Measurements from ENCODE around the gene TRAPPC3. TPM values are rescaled to one million over a fixed set of nuclear protein-coding genes. Genes with fewer than 3 reads are reported as not detected.
A peak's percentile ranks its signal among the peaks of the same experiment; 100 is the strongest.

TRAPPC3 gene
- total RNA-seq, 1 experiment from 2014 or later = 134 TPM

- no peaks in the 10 kb centered on the region for H3K9me3 ChIP-seq (replicated peaks)
- H3K27ac ChIP-seq = no peak overlapping the region
- H3K27me3 ChIP-seq (replicated peaks) = peaks cover 13% of the 10 kb centered on the region
- H3K4me3 ChIP-seq = no peak overlapping the region
- H3K4me1 ChIP-seq (replicated peaks) = peaks cover 18% of the 10 kb centered on the region
- DNase-seq (ENCODE audit: low read depth in 1 of 2, low spot score in 2 of 2) = no peak
- H3K36me3 ChIP-seq = no peaks in the 10 kb centered on the region
Measured at GRCh38 chr1:36122062-36123030, 26.9 kb downstream of the TRAPPC3 start.

- H3K4me3 ChIP-seq = no peak overlapping the region
- H3K4me1 ChIP-seq (replicated peaks) = peaks cover 28% of the 10 kb centered on the region
- peaks cover 5% of the 10 kb centered on the region; the same call in 1 of the 2 replicates for H3K27me3 ChIP-seq (replicated peaks)
- no peaks in the 10 kb centered on the region for H3K36me3 ChIP-seq
- no peak for DNase-seq (ENCODE audit: low read depth in 1 of 2, low spot score in 2 of 2)
- no peak overlapping the region for H3K27ac ChIP-seq
- H3K9me3 ChIP-seq (replicated peaks) = no peaks in the 10 kb centered on the region
Measured at GRCh38 chr1:36119456-36119855, 29.8 kb downstream of the TRAPPC3 start.

- Histone ChIP-seq H3K4me1 (replicated peaks) (peaks cover 29% of the 10 kb centered on the region), H3K4me3 (no peak overlapping the region), H3K36me3 (no peaks in the 10 kb centered on the region), H3K27me3 (replicated peaks) (no peaks in the 10 kb centered on the region), H3K9me3 (replicated peaks) (no peaks in the 10 kb centered on the region), H3K27ac (no peak overlapping the region)
- no peak for DNase-seq (ENCODE audit: low read depth in 1 of 2, low spot score in 2 of 2)
Measured at GRCh38 chr1:36118447-36119204, 30.7 kb downstream of the TRAPPC3 start.

- H3K4me3 ChIP-seq = no peak overlapping the region
- no peak overlapping the region for H3K27ac ChIP-seq
- DNase-seq (ENCODE audit: low read depth in 1 of 2, low spot score in 2 of 2) = no peak
Measured at GRCh38 chr1:36116901-36117300, 32.4 kb downstream of the TRAPPC3 start.

GRCh38 chr1:36115931-36116330 is 33.4 kb downstream of the TRAPPC3 start:
- peaks cover 29% of the 10 kb centered on the region for H3K4me1 ChIP-seq (replicated peaks)
- no peak overlapping the region for H3K4me3 ChIP-seq
- H3K27ac ChIP-seq = no peak overlapping the region; the same call in 1 of the 2 replicates
- H3K36me3 ChIP-seq = no peaks in the 10 kb centered on the region
- H3K27me3 ChIP-seq (replicated peaks) = no peaks in the 10 kb centered on the region
- no peak for DNase-seq (ENCODE audit: low read depth in 1 of 2, low spot score in 2 of 2)
- no peaks in the 10 kb centered on the region for H3K9me3 ChIP-seq (replicated peaks)

More at GRCh38 chr1:36116901-36117300, 32.4 kb downstream of the TRAPPC3 start:
- H3K36me3 ChIP-seq = no peaks in the 10 kb centered on the region
- no peaks in the 10 kb centered on the region for H3K27me3 ChIP-seq (replicated peaks)
- peaks cover 29% of the 10 kb centered on the region for H3K4me1 ChIP-seq (replicated peaks)
- no peaks in the 10 kb centered on the region for H3K9me3 ChIP-seq (replicated peaks)

GRCh38 chr1:36115200-36115669 is 34.1 kb downstream of the TRAPPC3 start:
- peak overlapping the region; percentile 45 for H3K27ac ChIP-seq

GRCh38 chr1:36114371-36114770 is 34.9 kb downstream of the TRAPPC3 start:
- Histone ChIP-seq H3K36me3 (no peaks in the 10 kb centered on the region), H3K9me3 (replicated peaks) (no peaks in the 10 kb centered on the region), H3K27me3 (replicated peaks) (no peaks in the 10 kb centered on the region), H3K27ac (no peak overlapping the region), H3K4me1 (replicated peaks) (peaks cover 27% of the 10 kb centered on the region), H3K4me3 (no peak overlapping the region)
- DNase-seq (ENCODE audit: low read depth in 1 of 2, low spot score in 2 of 2) = no peak

More at GRCh38 chr1:36115200-36115669, 34.1 kb downstream of the TRAPPC3 start:
- Histone ChIP-seq H3K27me3 (replicated peaks) (no peaks in the 10 kb centered on the region), H3K36me3 (no peaks in the 10 kb centered on the region), H3K4me3 (no peak overlapping the region), H3K9me3 (replicated peaks) (no peaks in the 10 kb centered on the region), H3K4me1 (replicated peaks) (peaks cover 29% of the 10 kb centered on the region)
- peak; percentile 60 to 71 for DNase-seq (ENCODE audit: low read depth in 1 of 2, low spot score in 2 of 2)

GRCh38 chr1:36112823-36113222 is 36.5 kb downstream of the TRAPPC3 start:
- Histone ChIP-seq H3K4me3 (no peak overlapping the region), H3K9me3 (replicated peaks) (no peaks in the 10 kb centered on the region), H3K27ac (no peak overlapping the region), H3K4me1 (replicated peaks) (peaks cover 39% of the 10 kb centered on the region), H3K36me3 (no peaks in the 10 kb centered on the region), H3K27me3 (replicated peaks) (no peaks in the 10 kb centered on the region)
- no peak for DNase-seq (ENCODE audit: low read depth in 1 of 2, low spot score in 2 of 2)

- H3K27me3 ChIP-seq (replicated peaks) = no peaks in the 10 kb centered on the region
- no peaks in the 10 kb centered on the region for H3K36me3 ChIP-seq
- DNase-seq (ENCODE audit: low read depth in 1 of 2, low spot score in 2 of 2) = no peak
- peaks cover 39% of the 10 kb centered on the region for H3K4me1 ChIP-seq (replicated peaks)
- H3K4me3 ChIP-seq = no peak overlapping the region
- no peak overlapping the region for H3K27ac ChIP-seq
- no peaks in the 10 kb centered on the region for H3K9me3 ChIP-seq (replicated peaks)
Measured at GRCh38 chr1:36111151-36111550, 38.1 kb downstream of the TRAPPC3 start.

GRCh38 chr1:36109041-36109679 is 40.1 kb downstream of the TRAPPC3 start:
- Histone ChIP-seq H3K36me3 (no peaks in the 10 kb centered on the region), H3K9me3 (replicated peaks) (no peaks in the 10 kb centered on the region), H3K4me3 (no peak overlapping the region), H3K4me1 (replicated peaks) (peaks cover 21% of the 10 kb centered on the region), H3K27ac (peak overlapping the region; percentile 69), H3K27me3 (replicated peaks) (no peaks in the 10 kb centered on the region)
- DNase-seq (ENCODE audit: low read depth in 1 of 2, low spot score in 2 of 2) = peak; percentile 81 to 88

GRCh38 chr1:36108314-36108713 is 41.0 kb downstream of the TRAPPC3 start:
- Histone ChIP-seq H3K27ac (peak overlapping the region; percentile 69), H3K9me3 (replicated peaks) (no peaks in the 10 kb centered on the region)

GRCh38 chr1:36107394-36107793 is 41.9 kb downstream of the TRAPPC3 start:
- no peak for DNase-seq (ENCODE audit: low read depth in 1 of 2, low spot score in 2 of 2)
- Histone ChIP-seq H3K9me3 (replicated peaks) (no peaks in the 10 kb centered on the region), H3K4me1 (replicated peaks) (peaks cover 21% of the 10 kb centered on the region), H3K27ac (no peak overlapping the region), H3K27me3 (replicated peaks) (no peaks in the 10 kb centered on the region), H3K4me3 (no peak overlapping the region), H3K36me3 (no peaks in the 10 kb centered on the region)

More at GRCh38 chr1:36108314-36108713, 41.0 kb downstream of the TRAPPC3 start:
- Histone ChIP-seq H3K36me3 (no peaks in the 10 kb centered on the region), H3K4me3 (no peak overlapping the region), H3K4me1 (replicated peaks) (peaks cover 21% of the 10 kb centered on the region), H3K27me3 (replicated peaks) (no peaks in the 10 kb centered on the region)
- DNase-seq (ENCODE audit: low read depth in 1 of 2, low spot score in 2 of 2) = peak; percentile 88 to 90

- Histone ChIP-seq H3K36me3 (no peaks in the 10 kb centered on the region), H3K27me3 (replicated peaks) (no peaks in the 10 kb centered on the region), H3K4me3 (no peak overlapping the region), H3K4me1 (replicated peaks) (peaks cover 21% of the 10 kb centered on the region), H3K9me3 (replicated peaks) (no peaks in the 10 kb centered on the region), H3K27ac (no peak overlapping the region)
- no peak for DNase-seq (ENCODE audit: low read depth in 1 of 2, low spot score in 2 of 2)
Measured at GRCh38 chr1:36106269-36106668, 43.0 kb downstream of the TRAPPC3 start.
